Measurements from ENCODE around the gene EFCAB8.
"Not testable (repeated sequence)": the region's sequence is repeated elsewhere in the genome, so short reads cannot be mapped to it uniquely, and the experiment has no call there.

The EFCAB8 gene

GRCh38 chr20:32902456-32903420 lies 44.0 kb downstream of the EFCAB8 start:
- TF ChIP-seq POLR2A (IDR thresholded peaks at IDR 0.05; ENCODE audit: low read depth, low read length): no peak
- TF ChIP-seq POU2F2 (IDR thresholded peaks at IDR 0.05; ENCODE audit: low read depth, low read length): no peak
- DNase-seq (ENCODE audit: insufficient read length, low spot score) (peak; percentile 68), FAIRE-seq (peak; percentile 95)

GRCh38 chr20:32903666-32904175 lies 45.0 kb downstream of the EFCAB8 start:
- DNase-seq (ENCODE audit: insufficient read length, low spot score): no peak
- no peak for FAIRE-seq
- TF ChIP-seq POU2F2 (IDR thresholded peaks at IDR 0.05; ENCODE audit: low read depth, low read length): no peak

- not testable (repeated sequence) for DNase-seq (ENCODE audit: insufficient read length, low spot score); FAIRE-seq
Measured at GRCh38 chr20:32904678-32905077, 46.0 kb downstream of the EFCAB8 start.

- FAIRE-seq: no peak
- TF ChIP-seq POU2F2 (IDR thresholded peaks at IDR 0.05; ENCODE audit: low read depth, low read length) (no peak), TAF1 (IDR thresholded peaks at IDR 0.05; ENCODE audit: low read depth, low read length) (no peak), PAX5 (IDR thresholded peaks at IDR 0.05; ENCODE audit: insufficient read depth, low read length, severe bottlenecking) (no peak), SPI1 (IDR thresholded peaks at IDR 0.05; ENCODE audit: low read depth, low read length) (no peak), POLR2AphosphoS5 (IDR thresholded peaks at IDR 0.05; ENCODE audit: low read depth, low read length) (no peak), POLR2A (IDR thresholded peaks at IDR 0.05; ENCODE audit: low read depth, low read length) (no peak)
- DNase-seq (ENCODE audit: insufficient read length, low spot score): no peak
Measured at GRCh38 chr20:32906200-32906599, 47.5 kb downstream of the EFCAB8 start.

GRCh38 chr20:32906871-32907495 lies 48.3 kb downstream of the EFCAB8 start:
- DNase-seq (ENCODE audit: insufficient read length, low spot score) (no peak), FAIRE-seq (no peak)
- TF ChIP-seq TAF1 (IDR thresholded peaks at IDR 0.05; ENCODE audit: low read depth, low read length) (no peak), SPI1 (IDR thresholded peaks at IDR 0.05; ENCODE audit: low read depth, low read length) (no peak), PAX5 (IDR thresholded peaks at IDR 0.05; ENCODE audit: insufficient read depth, low read length, severe bottlenecking) (no peak), POLR2AphosphoS5 (IDR thresholded peaks at IDR 0.05; ENCODE audit: low read depth, low read length) (no peak), POU2F2 (IDR thresholded peaks at IDR 0.05; ENCODE audit: low read depth, low read length) (no peak), POLR2A (IDR thresholded peaks at IDR 0.05; ENCODE audit: low read depth, low read length) (no peak)

- FAIRE-seq (no peak), DNase-seq (ENCODE audit: insufficient read length, low spot score) (no peak)
- TF ChIP-seq TAF1 (IDR thresholded peaks at IDR 0.05; ENCODE audit: low read depth, low read length) (no peak), POU2F2 (IDR thresholded peaks at IDR 0.05; ENCODE audit: low read depth, low read length) (no peak), PAX5 (IDR thresholded peaks at IDR 0.05; ENCODE audit: insufficient read depth, low read length, severe bottlenecking) (no peak)
Measured at GRCh38 chr20:32907886-32908285, 49.2 kb downstream of the EFCAB8 start.

GRCh38 chr20:32908334-32909292 lies 49.9 kb downstream of the EFCAB8 start:
- TF ChIP-seq POU2F2 (IDR thresholded peaks at IDR 0.05; ENCODE audit: low read depth, low read length) (no peak), PAX5 (IDR thresholded peaks at IDR 0.05; ENCODE audit: insufficient read depth, low read length, severe bottlenecking) (no peak), POLR2A (IDR thresholded peaks at IDR 0.05; ENCODE audit: low read depth, low read length) (no peak), POLR2AphosphoS5 (IDR thresholded peaks at IDR 0.05; ENCODE audit: low read depth, low read length) (no peak), TAF1 (IDR thresholded peaks at IDR 0.05; ENCODE audit: low read depth, low read length) (no peak), SPI1 (IDR thresholded peaks at IDR 0.05; ENCODE audit: low read depth, low read length) (no peak)
- FAIRE-seq: no peak
- DNase-seq (ENCODE audit: insufficient read length, low spot score): no peak

- no peak for TF ChIP-seq PAX5 (IDR thresholded peaks at IDR 0.05; ENCODE audit: insufficient read depth, low read length, severe bottlenecking)
- no peak for TF ChIP-seq TAF1 (IDR thresholded peaks at IDR 0.05; ENCODE audit: low read depth, low read length)
- no peak for TF ChIP-seq SPI1 (IDR thresholded peaks at IDR 0.05; ENCODE audit: low read depth, low read length)
- no peak for TF ChIP-seq POLR2A (IDR thresholded peaks at IDR 0.05; ENCODE audit: low read depth, low read length)
- no peak for TF ChIP-seq POLR2AphosphoS5 (IDR thresholded peaks at IDR 0.05; ENCODE audit: low read depth, low read length)
- no peak for TF ChIP-seq POU2F2 (IDR thresholded peaks at IDR 0.05; ENCODE audit: low read depth, low read length)
- DNase-seq (ENCODE audit: insufficient read length, low spot score) (no peak), FAIRE-seq (no peak)
Measured at GRCh38 chr20:32909451-32909850, 50.7 kb downstream of the EFCAB8 start.

- FAIRE-seq (no peak), DNase-seq (ENCODE audit: insufficient read length, low spot score) (no peak)
- TF ChIP-seq PAX5 (IDR thresholded peaks at IDR 0.05; ENCODE audit: insufficient read depth, low read length, severe bottlenecking) (no peak), POU2F2 (IDR thresholded peaks at IDR 0.05; ENCODE audit: low read depth, low read length) (no peak), SPI1 (IDR thresholded peaks at IDR 0.05; ENCODE audit: low read depth, low read length) (no peak)
Measured at GRCh38 chr20:32909896-32910571, 51.3 kb downstream of the EFCAB8 start.

Measured in GM12891 (cell line).